ENCODE results near the gene PTPRN2. TPM values are rescaled to one million over a fixed set of nuclear protein-coding genes. Genes with fewer than 3 reads are reported as not detected.

The PTPRN2 gene
- total and polyA plus RNA-seq, 2 of the 13 experiments (the other 11 are each of a cell fraction or from before 2014, with no cell fraction given): 2.5 to 24.2 TPM

DNA sequence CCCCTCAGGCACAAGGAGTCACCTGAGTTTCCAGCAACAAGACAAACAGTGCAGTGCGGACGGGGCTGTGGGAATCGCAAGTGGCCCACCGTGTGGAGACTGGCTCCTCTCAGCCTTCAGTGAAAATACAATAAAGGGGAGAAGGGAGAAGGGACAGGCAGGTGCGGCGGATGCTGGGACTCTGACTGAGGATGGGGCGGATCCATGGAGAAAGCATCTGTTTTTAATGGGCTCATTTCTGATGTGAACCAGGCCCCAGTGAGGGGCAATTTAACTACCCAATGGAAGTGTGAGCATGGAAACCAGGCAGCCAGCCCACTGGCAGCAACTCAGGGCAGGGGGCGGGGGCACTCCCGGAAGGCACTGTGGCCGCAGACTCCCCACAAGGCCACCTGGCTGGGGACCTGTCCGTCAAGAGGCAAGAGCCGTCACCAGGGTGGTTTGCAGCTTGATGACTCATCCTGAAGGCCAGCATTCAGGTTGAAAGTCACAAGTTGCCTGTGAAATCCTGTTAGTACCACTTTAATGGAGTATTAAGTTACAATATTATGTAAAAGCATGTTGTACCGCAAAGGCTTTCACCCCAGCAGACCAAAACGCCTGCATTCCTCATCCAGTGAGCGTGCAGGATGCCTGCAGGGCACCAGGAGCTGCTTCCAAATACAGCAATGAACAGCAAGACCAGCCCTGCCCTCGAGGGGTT, 476.4 kb downstream of the PTPRN2 start (continued):
- TF ChIP-seq KDM5B (CRISPR knock-in tag; IDR thresholded peaks at IDR 0.05; ENCODE audit: borderline replicate concordance) (no peak), TEAD3 (CRISPR knock-in tag; optimal IDR thresholded peaks at IDR 0.05; ENCODE audit: borderline replicate concordance) (peak; percentile 35), CREB1 (IDR thresholded peaks at IDR 0.05) (peak; percentile 59; the same call in 1 of the 2 replicates), CREB1 (CRISPR knock-in tag; IDR thresholded peaks at IDR 0.05) (no peak), RCOR2 (CRISPR knock-in tag; IDR thresholded peaks at IDR 0.05) (no peak), ZNF687 (CRISPR knock-in tag; IDR thresholded peaks at IDR 0.05) (peak; percentile 41)
- TF ChIP-seq, protein P1, sequence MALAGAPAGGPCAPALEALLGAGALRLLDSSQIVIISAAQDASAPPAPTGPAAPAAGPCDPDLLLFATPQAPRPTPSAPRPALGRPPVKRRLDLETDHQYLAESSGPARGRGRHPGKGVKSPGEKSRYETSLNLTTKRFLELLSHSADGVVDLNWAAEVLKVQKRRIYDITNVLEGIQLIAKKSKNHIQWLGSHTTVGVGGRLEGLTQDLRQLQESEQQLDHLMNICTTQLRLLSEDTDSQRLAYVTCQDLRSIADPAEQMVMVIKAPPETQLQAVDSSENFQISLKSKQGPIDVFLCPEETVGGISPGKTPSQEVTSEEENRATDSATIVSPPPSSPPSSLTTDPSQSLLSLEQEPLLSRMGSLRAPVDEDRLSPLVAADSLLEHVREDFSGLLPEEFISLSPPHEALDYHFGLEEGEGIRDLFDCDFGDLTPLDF (CRISPR knock-in tag; IDR thresholded peaks at IDR 0.05): no peak
- TF ChIP-seq, protein P2, sequence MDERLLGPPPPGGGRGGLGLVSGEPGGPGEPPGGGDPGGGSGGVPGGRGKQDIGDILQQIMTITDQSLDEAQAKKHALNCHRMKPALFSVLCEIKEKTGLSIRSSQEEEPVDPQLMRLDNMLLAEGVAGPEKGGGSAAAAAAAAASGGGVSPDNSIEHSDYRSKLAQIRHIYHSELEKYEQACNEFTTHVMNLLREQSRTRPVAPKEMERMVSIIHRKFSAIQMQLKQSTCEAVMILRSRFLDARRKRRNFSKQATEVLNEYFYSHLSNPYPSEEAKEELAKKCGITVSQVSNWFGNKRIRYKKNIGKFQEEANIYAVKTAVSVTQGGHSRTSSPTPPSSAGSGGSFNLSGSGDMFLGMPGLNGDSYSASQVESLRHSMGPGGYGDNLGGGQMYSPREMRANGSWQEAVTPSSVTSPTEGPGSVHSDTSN (CRISPR knock-in tag; IDR thresholded peaks at IDR 0.05): peak; percentile 49; the same call in 1 of the 2 replicates
- TF ChIP-seq, protein P3, sequence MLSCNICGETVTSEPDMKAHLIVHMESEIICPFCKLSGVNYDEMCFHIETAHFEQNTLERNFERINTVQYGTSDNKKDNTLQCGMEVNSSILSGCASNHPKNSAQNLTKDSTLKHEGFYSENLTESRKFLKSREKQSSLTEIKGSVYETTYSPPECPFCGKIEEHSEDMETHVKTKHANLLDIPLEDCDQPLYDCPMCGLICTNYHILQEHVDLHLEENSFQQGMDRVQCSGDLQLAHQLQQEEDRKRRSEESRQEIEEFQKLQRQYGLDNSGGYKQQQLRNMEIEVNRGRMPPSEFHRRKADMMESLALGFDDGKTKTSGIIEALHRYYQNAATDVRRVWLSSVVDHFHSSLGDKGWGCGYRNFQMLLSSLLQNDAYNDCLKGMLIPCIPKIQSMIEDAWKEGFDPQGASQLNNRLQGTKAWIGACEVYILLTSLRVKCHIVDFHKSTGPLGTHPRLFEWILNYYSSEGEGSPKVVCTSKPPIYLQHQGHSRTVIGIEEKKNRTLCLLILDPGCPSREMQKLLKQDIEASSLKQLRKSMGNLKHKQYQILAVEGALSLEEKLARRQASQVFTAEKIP (CRISPR knock-in tag; IDR thresholded peaks at IDR 0.05; ENCODE audit: borderline replicate concordance): no peak
